Esophagus (tissue), 2 donors: ENCODE results near the gene DERA. TPM values are rescaled to one million over a fixed set of nuclear protein-coding genes. Genes with fewer than 3 reads are reported as not detected.
"Not testable (repeated sequence)": the region's sequence is repeated elsewhere in the genome, so short reads cannot be mapped to it uniquely, and the experiment has no call there.

Experiments
- H3K27ac ChIP-seq, 2 donors: one replicate each; pipeline ENCODE4 v1.5.1; 2013; ENCODE audit warnings: low read depth in 2 of 2, mild to moderate bottlenecking in 2 of 2, inconsistent platforms in 1 of 2, low read length in 1 of 2, moderate library complexity in 1 of 2
- H3K27me3 ChIP-seq, 2 donors: one replicate each; pipeline ENCODE4 v1.6.1; 2013; ENCODE audit warnings: low read length in 2 of 2, control low read depth in 1 of 2, mild to moderate bottlenecking in 1 of 2; ENCODE audit not compliant: insufficient read depth in 2 of 2, control insufficient read depth in 1 of 2
- H3K36me3 ChIP-seq, 2 donors: one replicate each; pipeline ENCODE4 v1.6.1; 2013; ENCODE audit warnings: low read length in 1 of 2; ENCODE audit not compliant: control insufficient read depth in 2 of 2, insufficient read depth in 2 of 2
- H3K4me1 ChIP-seq, 2 donors: one replicate each; pipeline ENCODE4 v1.6.1; 2013; ENCODE audit warnings: low read length in 1 of 2; ENCODE audit not compliant: control insufficient read depth in 2 of 2, insufficient read depth in 2 of 2
- H3K4me3 ChIP-seq, 2 donors: one replicate each; pipeline ENCODE4 v1.5.1; 2013; ENCODE audit warnings: low read length in 2 of 2, mild to moderate bottlenecking in 2 of 2, low read depth in 1 of 2, moderate library complexity in 1 of 2
- H3K9me3 ChIP-seq, 2 donors: one replicate each; pipeline ENCODE4 v1.6.1; 2013; ENCODE audit warnings: mild to moderate bottlenecking in 2 of 2, low read depth in 1 of 2, low read length in 1 of 2, moderate library complexity in 1 of 2; ENCODE audit not compliant: control insufficient read depth in 2 of 2, insufficient read depth in 1 of 2
- WGBS, 2 donors: extraction: QIAGEN DNeasy Blood & Tissue Kit; methylation state at CpG; one replicate each; pipeline ENCODE4 v1.1.7; 2013; 5-methylcytosine and 5-hydroxymethylcytosine counted together
- polyA plus RNA-seq, 2 donors: library from polyadenylated mRNA; stranded (reverse); fragments of 200-250 nt; gene quantifications; one replicate each; pipeline ENCODE4 v1.2.3, GENCODE V29; 2013
- donor health status: healthy with polysubstance abuse.
- donor health status: Bipolar disorder and iron deficiency.

The DERA gene
- polyA plus RNA-seq, 2 donors = 30.7 to 37.2 TPM

DNA sequence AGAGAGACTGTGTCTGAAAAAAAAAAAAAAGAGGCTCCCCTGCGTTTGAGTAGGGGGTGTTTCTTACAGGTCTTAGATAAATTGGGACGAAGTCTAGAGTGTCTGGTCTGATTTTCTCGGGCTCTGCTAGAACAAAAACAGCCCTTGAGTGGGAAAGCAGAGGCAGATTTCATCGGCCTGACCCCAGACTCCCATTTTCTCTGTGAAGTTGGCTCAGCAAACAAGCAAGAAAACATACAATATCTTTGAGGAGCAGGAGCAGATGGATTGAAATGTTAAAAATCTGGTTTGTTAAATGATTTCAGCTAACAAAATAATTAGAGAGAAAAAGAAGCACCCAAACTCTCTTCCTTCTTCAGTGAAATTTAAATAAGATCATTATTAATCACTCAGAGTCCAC, 44.1 kb downstream of the DERA start:
- Histone ChIP-seq H3K4me1 (peaks cover 3 to 4% of the 10 kb centered on the region in 2 donors), H3K9me3 (no peaks in the 10 kb centered on the region)
- WGBS, 2 donors = 87 to 89% methylated on average over 4 of the region's 4 CpGs

DNA sequence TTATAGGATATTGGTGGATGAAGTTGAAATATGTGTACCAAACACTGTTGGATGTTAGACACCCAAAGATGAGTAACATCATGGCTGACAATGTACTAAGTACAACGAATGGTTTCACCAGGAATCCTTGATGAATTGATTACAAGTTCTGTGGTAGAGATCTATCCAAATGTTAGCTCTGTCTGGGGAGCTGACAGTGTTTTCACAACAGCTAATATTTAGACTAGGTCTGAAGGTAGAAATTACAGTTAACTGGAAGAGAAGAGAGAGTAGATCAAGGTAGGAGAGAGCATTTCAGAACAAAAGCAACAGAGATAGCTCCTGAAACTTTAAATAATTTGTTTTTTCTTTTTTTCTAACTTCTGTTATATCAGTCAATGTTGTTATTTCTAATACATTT, 44.9 kb downstream of the DERA start:
- Histone ChIP-seq H3K9me3 (no peaks in the 10 kb centered on the region), H3K27ac (peak overlapping the region in 1 of 2 donors; percentile 47), H3K4me3 (no peak overlapping the region), H3K4me1 (peaks cover under 1 to 4% of the 10 kb centered on the region in 2 donors), H3K36me3 (peaks cover 0 to 2% of the 10 kb centered on the region in 2 donors), H3K27me3 (no peaks in the 10 kb centered on the region)
- WGBS, 2 donors = 65 to 66% methylated on average over 1 of the region's 1 CpG

More for the DNA sequence above, 44.1 kb downstream of the DERA start:
- no peak overlapping the region for H3K4me3 ChIP-seq
- H3K27ac ChIP-seq = no peak overlapping the region
- no peaks in the 10 kb centered on the region for H3K36me3 ChIP-seq
- no peaks in the 10 kb centered on the region for H3K27me3 ChIP-seq

DNA sequence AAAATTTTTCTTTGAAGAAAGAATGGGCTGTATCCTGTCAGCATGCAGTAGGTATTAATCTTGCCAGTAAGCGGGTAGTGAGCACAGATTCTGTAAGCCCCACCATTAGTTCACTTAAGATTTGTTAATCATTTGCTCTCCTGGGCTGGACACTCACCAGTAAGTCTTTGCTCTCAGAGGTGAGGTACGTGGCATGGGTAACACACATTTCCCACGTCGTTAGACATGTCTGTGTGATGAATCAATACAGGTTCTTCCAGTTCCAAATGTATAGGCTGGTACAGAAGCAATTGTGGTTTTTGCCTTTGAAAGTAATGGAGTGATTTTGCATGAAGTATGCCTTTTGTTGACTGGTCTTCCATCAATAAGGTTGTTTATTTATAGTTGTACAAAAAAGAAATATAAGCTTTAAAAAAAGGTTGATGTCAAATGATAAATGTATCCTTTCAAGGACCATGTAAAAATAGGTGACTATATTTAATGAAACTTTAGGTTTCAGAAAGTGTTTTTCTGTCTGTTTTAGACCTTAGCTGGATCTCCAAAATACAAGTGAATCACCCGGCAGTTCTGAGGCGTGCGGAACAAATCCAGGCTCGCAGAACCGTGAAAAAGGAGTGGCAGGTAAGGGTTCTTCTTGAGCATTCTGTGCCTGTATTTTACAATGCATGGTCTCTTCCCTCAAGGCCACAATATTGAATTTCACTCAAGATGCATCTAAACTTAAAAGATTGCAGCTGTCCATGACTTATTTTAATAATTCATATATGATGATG, 45.5 kb downstream of the DERA start:
- Histone ChIP-seq H3K9me3 (no peaks in the 10 kb centered on the region), H3K4me3 (no peak overlapping the region), H3K27ac (peak overlapping the region; percentile 60 to 62), H3K4me1 (peaks cover 0 to 4% of the 10 kb centered on the region in 2 donors), H3K27me3 (no peaks in the 10 kb centered on the region), H3K36me3 (peaks cover 0 to 2% of the 10 kb centered on the region in 2 donors)
- 60 to 70% methylated on average over 9 of the region's 9 CpGs for WGBS, 2 donors

DNA sequence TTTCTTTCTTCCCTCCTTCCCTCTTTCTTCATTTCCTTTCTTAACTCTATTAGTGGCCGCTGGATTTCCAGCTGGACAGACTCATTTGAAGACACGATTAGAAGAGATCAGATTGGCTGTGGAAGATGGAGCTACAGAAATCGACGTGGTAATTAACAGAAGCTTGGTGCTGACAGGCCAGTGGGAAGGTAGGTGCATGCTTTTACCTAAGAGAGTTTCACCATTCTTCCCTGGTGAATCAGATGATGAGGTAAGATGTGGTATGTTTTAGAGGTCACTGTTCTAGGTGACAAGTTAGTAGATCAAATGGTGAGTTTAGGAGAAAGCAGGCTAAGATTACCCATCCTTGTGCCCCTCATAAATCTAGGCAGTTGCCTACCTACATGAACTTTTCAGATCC, 51.6 kb downstream of the DERA start:
- Histone ChIP-seq H3K27ac (peak overlapping the region in 1 of 2 donors; percentile 27), H3K36me3 (peaks cover 3 to 8% of the 10 kb centered on the region in 2 donors), H3K4me3 (no peak overlapping the region), H3K4me1 (no peaks in the 10 kb centered on the region), H3K27me3 (no peaks in the 10 kb centered on the region), H3K9me3 (no peaks in the 10 kb centered on the region)
- 90 to 92% methylated on average over 4 of the region's 4 CpGs for whole genome bisulfite sequencing, 2 donors

DNA sequence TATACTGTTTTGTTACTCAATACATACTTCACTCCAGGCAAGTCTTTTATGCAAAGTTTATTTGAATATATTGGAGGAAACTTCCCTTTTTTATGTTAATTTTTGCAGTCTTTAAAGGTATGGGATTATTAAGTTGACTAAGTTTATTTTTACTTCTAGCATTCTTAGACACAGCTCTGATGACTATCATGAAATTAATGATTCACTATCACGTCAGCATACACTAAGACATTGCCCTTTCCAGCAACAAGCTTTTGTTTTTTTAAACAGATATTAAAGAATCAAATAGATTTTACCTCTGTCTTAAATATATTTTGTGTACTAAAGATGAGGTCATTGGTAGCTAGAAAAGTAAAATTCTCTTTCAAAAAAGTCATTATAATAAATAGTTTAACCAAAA, 52.1 kb downstream of the DERA start:
- Histone ChIP-seq H3K4me3 (no peak overlapping the region), H3K9me3 (no peaks in the 10 kb centered on the region), H3K27me3 (no peaks in the 10 kb centered on the region), H3K36me3 (peaks cover 3 to 8% of the 10 kb centered on the region in 2 donors), H3K27ac (no peak overlapping the region), H3K4me1 (no peaks in the 10 kb centered on the region)
- 72 to 85% methylated on average over 1 of the region's 1 CpG for WGBS, 2 donors

DNA sequence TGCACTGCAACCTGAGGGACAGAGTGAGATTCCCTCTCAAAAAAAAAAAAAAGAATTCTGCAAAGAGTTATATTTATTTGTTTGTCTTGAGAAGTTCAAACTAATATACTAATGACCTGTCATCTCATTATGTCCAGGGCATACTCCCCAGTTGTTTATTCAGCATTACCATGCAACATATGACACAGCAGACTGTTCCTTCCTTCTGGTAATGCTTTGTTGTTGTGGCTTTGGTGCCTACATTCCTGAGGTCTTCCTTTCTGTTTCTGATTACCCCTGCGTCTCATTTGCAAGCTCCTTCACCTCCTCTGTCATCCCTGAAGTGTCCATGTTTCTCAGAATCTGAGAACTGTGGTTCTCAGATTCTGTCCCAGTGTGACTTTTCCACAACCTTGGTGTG, 55.3 kb downstream of the DERA start:
- H3K27me3 ChIP-seq = no peaks in the 10 kb centered on the region
- WGBS, 2 donors = 85 to 89% methylated on average over 1 of the region's 1 CpG
- H3K4me1 ChIP-seq = no peaks in the 10 kb centered on the region
- no peak overlapping the region for H3K4me3 ChIP-seq
- no peaks in the 10 kb centered on the region for H3K9me3 ChIP-seq
- H3K36me3 ChIP-seq = peaks cover 3 to 5% of the 10 kb centered on the region in 2 donors
- H3K27ac ChIP-seq = no peak overlapping the region

DNA sequence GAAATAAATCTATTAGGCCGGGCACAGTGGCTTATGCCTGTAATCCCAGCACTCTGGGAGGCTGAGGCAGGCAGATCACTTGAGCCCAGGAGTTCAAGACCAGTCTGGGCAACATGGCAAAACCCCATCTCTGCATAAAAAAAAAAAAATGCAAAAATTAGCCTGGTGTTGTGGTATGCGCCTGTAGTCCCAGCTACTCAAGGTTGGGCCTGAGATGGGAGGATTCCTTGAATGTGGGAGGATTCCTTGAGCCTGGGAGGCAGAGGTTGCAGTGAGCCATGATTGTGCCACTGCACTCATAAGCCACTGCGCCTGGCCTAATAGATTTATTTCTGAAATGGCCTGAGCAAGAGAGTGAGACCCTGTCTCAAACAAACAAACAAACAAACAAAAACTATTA, 55.9 kb downstream of the DERA start:
- H3K4me1 ChIP-seq, H3K36me3 ChIP-seq, H3K4me3 ChIP-seq, H3K27me3 ChIP-seq, H3K27ac ChIP-seq, H3K9me3 ChIP-seq: not testable (repeated sequence)
- 97% methylated on average over 3 of the region's 3 CpGs for WGBS, 2 donors

DNA sequence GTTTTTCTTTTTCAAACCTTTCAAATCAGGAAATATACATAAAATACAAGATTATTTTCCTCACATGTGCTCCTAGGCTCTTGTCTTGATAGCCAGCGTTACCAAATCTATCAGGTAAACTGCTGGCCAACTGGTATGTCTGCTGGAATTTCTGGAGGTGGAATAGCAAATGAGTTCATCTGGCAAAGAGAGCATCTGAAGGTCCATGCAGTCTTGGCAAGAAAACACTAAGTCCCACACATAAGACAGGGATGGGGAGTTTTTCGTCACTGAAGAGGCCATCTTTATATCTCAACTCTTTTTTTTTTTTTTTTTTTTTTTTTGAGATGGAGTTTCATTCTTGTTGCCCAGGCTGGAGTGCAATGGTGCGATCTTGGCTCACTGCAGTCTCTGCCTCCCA, 60.1 kb downstream of the DERA start:
- WGBS, 2 donors = 82 to 83% methylated on average over 3 of the region's 3 CpGs
- H3K9me3 ChIP-seq = no peaks in the 10 kb centered on the region
- no peaks in the 10 kb centered on the region for H3K4me1 ChIP-seq
- H3K4me3 ChIP-seq = no peak overlapping the region
- H3K27ac ChIP-seq = no peak overlapping the region
- H3K27me3 ChIP-seq = no peaks in the 10 kb centered on the region
- peaks cover 2 to 9% of the 10 kb centered on the region in 2 donors for H3K36me3 ChIP-seq

DNA sequence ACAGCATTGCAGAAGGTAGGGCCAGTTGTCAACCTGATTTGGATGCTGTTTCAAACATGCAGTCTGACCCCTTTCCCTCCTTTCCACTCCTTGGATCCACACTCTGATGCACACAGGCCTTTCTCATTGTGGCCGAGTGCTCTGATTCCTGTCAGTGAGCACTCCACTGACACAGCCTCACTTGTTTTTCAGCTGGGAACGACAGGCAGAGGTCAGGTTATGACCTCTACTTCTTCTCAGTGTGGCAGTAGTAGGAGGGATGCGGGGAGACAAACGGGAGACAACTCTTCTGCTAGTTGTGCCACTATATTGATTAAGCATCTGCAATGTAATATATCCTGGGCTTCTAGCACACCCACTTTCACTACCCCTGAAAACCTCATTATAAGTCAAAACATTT, 61.8 kb downstream of the DERA start:
- peaks cover 2 to 10% of the 10 kb centered on the region in 2 donors for H3K36me3 ChIP-seq
- no peaks in the 10 kb centered on the region for H3K27me3 ChIP-seq
- no peaks in the 10 kb centered on the region for H3K4me1 ChIP-seq
- no peak overlapping the region for H3K4me3 ChIP-seq
- H3K9me3 ChIP-seq = no peaks in the 10 kb centered on the region
- no peak overlapping the region for H3K27ac ChIP-seq
- WGBS, 2 donors = 76% methylated on average over 4 of the region's 4 CpGs
